SK-N-MC (cell line): ENCODE data around the gene RETREG2.

Source experiments
- DNase-seq: peaks from one replicate; pipeline ENCODE4 v3.0.0-alpha.2; 2011; ENCODE audit warnings: low read depth, low spot score
- H3K27ac ChIP-seq: fragments of 200-600 bp; sonication (generic); 2 replicates; pipeline ENCODE4 v1.5.1; 2016; ENCODE audit warnings: mixed run types
- H3K36me3 ChIP-seq: fragments of 200-600 bp; sonication (generic); 2 replicates; pipeline ENCODE4 v1.6.1; 2017; ENCODE audit warnings: antibody characterized with exemption, low read length, mixed read lengths; ENCODE audit not compliant: insufficient read depth
- H3K4me3 ChIP-seq: fragments of 200-600 bp; sonication (generic); 2 replicates; pipeline ENCODE4 v1.5.1; 2016
- H3K9ac ChIP-seq: fragments of 200-600 bp; sonication (generic); 2 replicates; pipeline ENCODE4 v1.8.0; 2017; ENCODE audit warnings: mixed run types, mixed read lengths; ENCODE audit not compliant: insufficient read length
- H3K9me3 ChIP-seq: fragments of 200-600 bp; sonication (generic); 2 replicates; pipeline ENCODE4 v1.6.1; 2017; ENCODE audit warnings: low read depth, mild to moderate bottlenecking, antibody characterized with exemption, low read length, moderate library complexity, mixed read lengths
- EZH2 ChIP-seq: fragments of 200-600 bp; sonication (generic); IDR thresholded peaks from one replicate; pipeline ENCODE4 v1.6.1; 2017; ENCODE audit warnings: antibody characterized with exemption
- FOXP2 ChIP-seq: optimal IDR thresholded peaks from 2 replicates; pipeline ENCODE3; 2011; ENCODE audit warnings: mild to moderate bottlenecking, moderate library complexity; ENCODE audit not compliant: insufficient read depth; ENCODE audit errors: extremely low read length, control extremely low read depth
- POLR2AphosphoS5 ChIP-seq: IDR thresholded peaks from 2 replicates; pipeline ENCODE4 v1.6.1; 2012; ENCODE audit warnings: mild to moderate bottlenecking, low read depth, low read length, borderline replicate concordance

RETREG2 gene

DNA sequence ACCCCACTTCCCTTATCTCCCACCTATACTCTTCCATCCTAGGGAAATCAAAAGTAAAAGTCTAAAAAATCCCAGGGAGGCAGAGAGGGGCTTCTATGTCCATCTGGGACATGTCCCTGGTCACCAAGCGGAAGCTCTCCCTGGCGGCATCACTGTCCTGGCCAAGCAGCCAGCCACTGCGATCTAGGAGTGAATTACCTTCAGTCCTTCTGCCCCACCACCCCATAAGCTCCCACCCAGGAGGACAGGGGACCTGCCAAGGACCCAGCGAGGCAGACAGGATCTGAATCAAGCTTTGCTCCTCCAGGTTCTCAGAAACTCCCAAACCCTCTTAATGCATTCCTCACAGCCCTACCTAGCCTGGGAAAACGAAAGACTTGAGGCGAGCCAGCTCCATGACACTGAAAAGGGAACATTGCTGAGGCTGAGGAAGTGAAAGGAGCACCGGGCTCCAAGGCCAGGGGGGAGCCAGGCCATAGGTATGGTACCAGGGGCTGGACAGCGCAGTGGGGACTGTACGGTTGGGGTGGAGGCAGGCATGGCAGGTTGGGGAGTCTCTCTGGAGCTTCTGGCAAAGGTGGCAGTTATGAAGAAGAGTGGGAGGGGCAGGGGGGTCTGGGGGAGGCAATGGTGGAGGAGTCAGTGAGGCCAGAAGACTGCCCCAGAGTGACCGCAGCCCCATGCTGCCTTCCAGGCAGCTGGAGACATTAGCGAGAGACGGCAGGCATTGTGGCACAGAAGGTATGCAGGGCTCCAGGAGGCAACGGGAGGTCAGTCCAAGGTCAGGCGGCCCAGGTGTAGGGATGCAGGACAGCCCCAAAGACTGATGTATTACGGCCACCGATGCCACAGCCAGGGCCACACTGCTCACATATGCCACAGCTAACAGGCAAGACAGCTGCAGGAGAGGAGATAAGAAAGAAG lies 5.6 kb upstream of the RETREG2 start:
- H3K27ac ChIP-seq, result no peak overlapping the region
- DNase-seq, result no peak
- H3K9ac ChIP-seq, result no peak overlapping the region
- H3K36me3 ChIP-seq, result peaks cover 4% of the 10 kb centered on the region; the same call in 1 of the 2 replicates
- H3K9me3 ChIP-seq, result no peaks in the 10 kb centered on the region
- H3K4me3 ChIP-seq, result no peak overlapping the region
- TF ChIP-seq POLR2AphosphoS5 (no peak), FOXP2 (no peak), EZH2 (no peak)

DNA sequence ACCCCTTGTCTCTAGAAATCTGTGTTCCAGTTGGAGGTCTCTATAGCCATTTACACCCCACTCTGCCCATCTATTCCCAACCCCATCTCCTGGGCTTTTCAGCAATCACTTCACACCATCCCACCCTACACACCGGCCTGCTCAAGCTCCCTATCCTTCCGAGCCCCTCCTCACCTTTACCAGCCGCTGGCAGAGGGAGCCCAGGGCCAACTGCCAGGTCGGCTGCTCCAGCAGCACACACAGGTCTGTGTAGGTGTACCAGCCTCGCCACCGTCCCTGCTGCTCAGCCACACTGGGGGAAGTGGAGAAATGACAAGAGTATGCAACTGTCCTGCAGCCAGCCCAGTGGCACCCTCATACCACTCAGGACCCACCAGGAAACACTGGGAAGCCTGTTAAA lies 4.9 kb upstream of the RETREG2 start:
- Histone ChIP-seq H3K9ac (no peak overlapping the region), H3K4me3 (no peak overlapping the region), H3K36me3 (peaks cover 4% of the 10 kb centered on the region; the same call in 1 of the 2 replicates), H3K9me3 (no peaks in the 10 kb centered on the region), H3K27ac (no peak overlapping the region)
- DNase-seq, result no peak
- TF ChIP-seq FOXP2 (no peak), EZH2 (no peak), POLR2AphosphoS5 (no peak)

DNA sequence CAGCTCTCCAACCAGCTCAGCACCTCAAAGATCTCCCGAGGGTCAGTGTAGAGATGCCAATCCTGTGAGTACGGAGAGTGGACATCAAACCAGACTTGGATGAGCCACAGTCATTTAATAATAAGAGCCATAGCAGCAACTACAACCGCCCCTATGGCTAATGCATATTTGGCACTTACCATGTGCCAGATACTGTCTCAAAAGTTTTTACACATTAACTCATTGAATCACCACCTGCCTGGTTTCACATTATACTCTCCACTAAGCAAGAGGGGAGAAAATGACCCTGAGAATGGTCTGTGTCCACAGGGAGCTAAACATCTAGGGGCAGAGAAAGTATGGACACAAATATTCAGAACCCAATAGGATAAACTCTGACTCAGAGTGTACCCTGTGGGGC lies 3.9 kb upstream of the RETREG2 start:
- Histone ChIP-seq H3K4me3 (no peak overlapping the region), H3K27ac (no peak overlapping the region), H3K9me3 (no peaks in the 10 kb centered on the region), H3K9ac (no peak overlapping the region), H3K36me3 (peaks cover 4% of the 10 kb centered on the region; the same call in 1 of the 2 replicates)
- no peak for TF ChIP-seq POLR2AphosphoS5
- TF ChIP-seq EZH2, result no peak
- TF ChIP-seq FOXP2, result no peak
- no peak for DNase-seq

DNA sequence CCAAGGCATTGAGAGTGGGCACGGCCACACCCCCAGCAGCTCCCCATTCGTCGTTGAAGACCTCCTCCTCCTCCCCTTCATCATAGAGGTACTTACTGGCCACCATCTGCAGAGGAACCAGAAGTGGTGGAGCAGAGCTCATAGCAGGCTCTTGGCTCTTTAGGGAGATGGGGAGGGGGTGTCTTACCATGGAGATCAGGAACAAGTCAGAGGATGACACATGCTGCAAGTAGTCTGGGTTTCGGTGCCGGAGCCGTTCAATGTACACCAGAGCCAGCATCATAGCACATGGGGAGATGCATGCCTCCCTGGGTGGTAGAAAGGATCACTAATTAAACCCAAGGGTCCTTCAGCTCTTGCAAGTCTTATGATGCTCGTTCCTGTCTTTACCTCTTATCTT lies 3.3 kb upstream of the RETREG2 start:
- Histone ChIP-seq H3K36me3 (peaks cover 7% of the 10 kb centered on the region; the same call in 1 of the 2 replicates), H3K9ac (no peak overlapping the region), H3K4me3 (no peak overlapping the region), H3K9me3 (no peaks in the 10 kb centered on the region), H3K27ac (no peak overlapping the region)
- DNase-seq, result no peak
- no peak for TF ChIP-seq POLR2AphosphoS5
- TF ChIP-seq FOXP2, result no peak
- TF ChIP-seq EZH2, result no peak

DNA sequence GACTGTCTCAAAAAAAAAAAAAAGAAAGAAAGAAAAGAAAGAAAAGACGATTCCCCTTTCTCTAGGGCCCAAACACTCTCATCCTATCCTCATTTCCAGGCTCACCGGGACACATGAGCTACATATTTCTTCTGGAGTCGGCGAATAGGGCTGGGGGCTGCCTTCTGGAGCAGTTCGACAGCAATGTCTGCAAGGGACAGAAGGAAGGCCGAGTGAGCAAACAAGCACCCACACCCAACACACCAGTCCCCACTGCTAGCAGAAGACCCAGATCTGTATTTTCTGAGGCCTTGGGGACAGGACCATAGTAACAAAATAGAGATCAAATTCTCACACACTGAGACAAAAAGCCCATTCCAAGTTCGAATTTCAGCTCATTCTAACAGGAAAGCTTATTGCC lies 2.6 kb upstream of the RETREG2 start:
- DNase-seq, result no peak
- Histone ChIP-seq H3K27ac (no peak overlapping the region), H3K9ac (peak overlapping the region; percentile 84), H3K9me3 (no peaks in the 10 kb centered on the region), H3K36me3 (peaks cover 14% of the 10 kb centered on the region), H3K4me3 (peak overlapping the region; percentile 90)
- no peak for TF ChIP-seq FOXP2
- TF ChIP-seq POLR2AphosphoS5, result no peak
- TF ChIP-seq EZH2, result no peak

DNA sequence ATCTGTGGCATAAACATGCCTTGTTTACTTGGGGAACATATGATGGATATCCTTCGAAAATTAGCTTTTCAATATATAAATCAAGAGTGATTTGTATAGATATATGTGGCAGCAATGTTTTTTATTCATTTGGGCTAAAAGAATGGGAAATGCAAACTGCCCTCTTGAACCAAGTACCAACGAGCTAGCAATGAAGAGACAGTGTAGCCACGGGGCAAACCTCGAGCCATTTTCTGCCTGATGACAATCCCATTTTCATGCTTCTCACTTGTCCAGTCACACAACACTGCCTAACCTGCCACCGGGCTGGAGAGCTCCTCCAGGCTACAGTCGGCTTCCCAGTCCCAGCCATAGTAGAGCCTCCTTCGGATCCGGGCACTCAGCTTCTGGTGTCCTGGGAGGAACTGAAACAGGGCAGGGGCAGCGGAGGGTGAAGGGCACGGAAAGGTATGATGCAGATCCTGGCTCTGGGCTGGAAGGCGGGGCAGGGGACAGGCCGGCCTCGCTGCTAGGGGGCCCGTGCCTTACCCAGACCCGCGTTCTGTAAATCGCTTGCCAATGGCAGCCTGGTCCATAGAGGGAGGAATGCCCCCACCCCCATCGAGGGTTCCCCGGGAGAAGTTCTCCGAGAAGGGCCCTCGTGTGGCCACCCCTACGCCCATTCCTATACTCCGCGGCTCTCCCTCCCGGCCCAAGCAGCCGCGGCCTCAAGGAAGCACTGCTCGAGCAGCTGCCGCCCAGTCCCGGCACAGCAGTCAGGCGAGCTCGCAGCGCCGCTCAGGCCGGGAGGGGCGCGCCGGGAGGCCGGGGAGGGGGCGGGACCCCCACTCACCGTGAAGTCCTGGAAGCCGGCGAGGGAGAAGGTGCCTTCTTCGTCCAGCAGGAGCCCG lies 1.9 kb upstream of the RETREG2 start:
- no peak overlapping the region for H3K27ac ChIP-seq
- H3K36me3 ChIP-seq, result peaks cover 20% of the 10 kb centered on the region
- TF ChIP-seq EZH2, result no peak
- TF ChIP-seq POLR2AphosphoS5, result no peak
- TF ChIP-seq FOXP2, result no peak
- H3K9me3 ChIP-seq, result no peaks in the 10 kb centered on the region
- DNase-seq, result no peak
- peak overlapping the region; percentile 90 for H3K4me3 ChIP-seq
- peak overlapping the region; percentile 84 for H3K9ac ChIP-seq

DNA sequence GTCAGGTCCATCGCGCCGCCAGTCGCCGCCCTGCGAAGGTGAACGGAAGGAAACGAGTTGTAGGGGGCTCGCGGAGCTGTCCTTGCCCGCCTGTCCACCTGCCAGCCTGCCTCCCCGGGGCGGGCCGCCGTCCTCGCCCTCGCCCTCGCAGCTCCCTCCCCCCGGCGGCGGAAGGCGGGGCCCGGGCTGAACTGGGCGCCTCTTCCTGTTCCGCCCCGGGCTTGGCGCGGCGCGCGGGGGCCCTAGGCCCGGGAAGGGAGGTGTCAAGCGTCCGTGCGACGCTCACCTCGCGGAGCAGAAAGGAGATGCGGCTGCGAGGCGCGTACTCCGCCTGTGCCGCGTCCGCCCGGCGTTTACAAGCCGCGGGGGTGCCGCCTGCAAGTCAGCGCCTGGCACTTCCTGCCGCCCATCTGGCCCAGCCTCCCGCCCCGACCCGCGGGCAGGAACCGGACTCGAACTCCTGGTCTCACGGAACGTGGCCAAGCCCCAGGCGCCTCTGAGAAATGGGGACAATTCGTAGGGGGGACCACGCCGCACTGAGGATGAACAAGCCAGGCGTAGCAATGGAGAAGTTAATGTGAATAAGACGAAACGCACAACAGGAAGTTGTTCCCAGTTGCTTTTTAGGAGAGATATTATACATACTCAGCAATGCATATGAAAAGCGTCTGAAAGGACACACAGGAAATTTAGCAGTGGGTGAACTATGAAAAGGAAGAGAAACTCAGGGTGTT lies 1.1 kb upstream of the RETREG2 start, which contains the start of gene CNPPD1:
CNPPD1 (minus strand) TSS at position 108 of the 734 bp plus-strand sequence; CDS start at position 11, 97 bp downstream.
- Histone ChIP-seq H3K36me3 (peaks cover 28% of the 10 kb centered on the region), H3K27ac (peak within 1 kb of the TSS; percentile 88), H3K4me3 (peak within 1 kb of the TSS; percentile 90), H3K9ac (peak within 1 kb of the TSS; percentile 84), H3K9me3 (no peaks in the 10 kb centered on the region)
- TF ChIP-seq POLR2AphosphoS5 (peak; percentile 85), EZH2 (no peak), FOXP2 (no peak)
- DNase-seq, result no peak
